Prostate gland (tissue), 2 donors: ENCODE measurements around the gene CCL5. TPM values are rescaled to one million over a fixed set of nuclear protein-coding genes. Genes with fewer than 3 reads are reported as not detected.

Experiments used
- DNase-seq: peaks from one replicate; pipeline ENCODE4 v3.0.0-alpha.2; 2019; ENCODE audit warnings: low spot score
- H3K27ac ChIP-seq, 2 donors: fragments of 200-600 bp; sonication (generic); 2 replicates each; pipeline ENCODE4 v1.5.1; 2017 to 2019
- H3K27me3 ChIP-seq: fragments of 200-600 bp; sonication (generic); replicated peaks from 2 replicates; pipeline ENCODE4 v1.5.1; 2019; ENCODE audit not compliant: insufficient read depth
- H3K36me3 ChIP-seq, 2 donors: fragments of 200-600 bp; sonication (generic); 1 replicate in 1 of 2; 2 replicates in 1 of 2; pipeline versions ENCODE4 v1.5.1 to v1.8.1; 2017 to 2019
- H3K4me1 ChIP-seq: fragments of 200-600 bp; sonication (generic); replicated peaks from 2 replicates; pipeline ENCODE4 v1.5.1; 2019
- H3K4me3 ChIP-seq, 2 donors: fragments of 200-600 bp; sonication (generic); 2 replicates each; pipeline ENCODE4 v1.5.1; 2017 to 2019
- H3K9me3 ChIP-seq: fragments of 200-600 bp; sonication (generic); 2 replicates; pipeline ENCODE4 v1.5.1; 2017
- CTCF ChIP-seq, 4 experiments: fragments of 200-600 bp in 2 of 4; fragments of 450-650 bp in 2 of 4; sonication (generic) in 2 of 4; IDR thresholded peaks; 1 replicate in 3 of 4; 2 replicates in 1 of 4; pipeline ENCODE4 v1.5.1; 2016 to 2019; ENCODE audit warnings: antibody characterized with exemption in 4 of 4, mild to moderate bottlenecking in 2 of 4, moderate library complexity in 2 of 4
- POLR2A ChIP-seq: fragments of 450-650 bp; IDR thresholded peaks from one replicate; pipeline ENCODE4 v1.6.1; 2016; ENCODE audit warnings: antibody characterized with exemption, mild to moderate bottlenecking
- POLR2AphosphoS5 ChIP-seq: sonication (generic); formaldehyde crosslinking; IDR thresholded peaks from one replicate; pipeline ENCODE4 v1.6.1; 2017; ENCODE audit warnings: antibody characterized with exemption
- WGBS: methylation state at CpG from one replicate; pipeline ENCODE4 v1.1.5; 2018; 5-methylcytosine and 5-hydroxymethylcytosine counted together
- intact Hi-C: fragments of 100-400 bp; cut with DNase I; formaldehyde crosslinking; loops from one replicate; pipeline ENCODE4 v1.14.2; 2022
- total RNA-seq, 2 donors: library from RNA; depleted of rRNA; stranded (reverse); fragments of >200 nt; gene quantifications; one replicate each; pipeline ENCODE4 v1.1.0, GENCODE V29; 2016

The CCL5 gene
- total RNA-seq, 2 donors from 2014 or later, result 1.2 to 4.5 TPM

GRCh38 chr17:35876534-35876933 lies 3.6 kb downstream of the CCL5 start:
- Histone ChIP-seq H3K4me1 (no peaks in the 10 kb centered on the region), H3K9me3 (no peaks in the 10 kb centered on the region), H3K27me3 (no peaks in the 10 kb centered on the region), H3K4me3 (no peak overlapping the region), H3K36me3 (no peaks in the 10 kb centered on the region), H3K27ac (no peak overlapping the region)
- intact Hi-C loops, result no loop called here
- WGBS, result 75% methylated on average over 3 of the region's 3 CpGs
- no peak for DNase-seq
- no peak for TF ChIP-seq POLR2A
- TF ChIP-seq CTCF (IDR thresholded peaks at IDR 0.05), result no peak
- TF ChIP-seq POLR2AphosphoS5, result no peak

GRCh38 chr17:35875800-35876139 lies 4.4 kb downstream of the CCL5 start:
- no peak overlapping the region for H3K27ac ChIP-seq
- H3K36me3 ChIP-seq, result no peaks in the 10 kb centered on the region
- WGBS, result 70% methylated on average over 3 of the region's 3 CpGs
- no peak for DNase-seq
- no peak for TF ChIP-seq CTCF (IDR thresholded peaks at IDR 0.05)
- TF ChIP-seq POLR2A, result no peak
- TF ChIP-seq POLR2AphosphoS5, result no peak
- no peaks in the 10 kb centered on the region for H3K4me1 ChIP-seq
- no peak overlapping the region for H3K4me3 ChIP-seq
- no peaks in the 10 kb centered on the region for H3K27me3 ChIP-seq
- intact Hi-C loops, result no loop called here
- H3K9me3 ChIP-seq, result no peaks in the 10 kb centered on the region

GRCh38 chr17:35875072-35875799 lies 4.9 kb downstream of the CCL5 start:
- H3K27me3 ChIP-seq, result no peaks in the 10 kb centered on the region
- DNase-seq, result no peak
- H3K36me3 ChIP-seq, result no peaks in the 10 kb centered on the region
- intact Hi-C loops, result no loop called here
- WGBS, result 66% methylated on average over 5 of the region's 5 CpGs
- no peak overlapping the region for H3K4me3 ChIP-seq
- no peak overlapping the region for H3K27ac ChIP-seq
- H3K9me3 ChIP-seq, result no peaks in the 10 kb centered on the region
- H3K4me1 ChIP-seq, result no peaks in the 10 kb centered on the region
- TF ChIP-seq CTCF (IDR thresholded peaks at IDR 0.05) (no peak), POLR2AphosphoS5 (no peak), POLR2A (no peak)

GRCh38 chr17:35872196-35872980 lies 7.8 kb downstream of the CCL5 start:
- Histone ChIP-seq H3K4me3 (no peak overlapping the region), H3K27ac (no peak overlapping the region), H3K4me1 (no peaks in the 10 kb centered on the region), H3K27me3 (no peaks in the 10 kb centered on the region), H3K9me3 (no peaks in the 10 kb centered on the region), H3K36me3 (no peaks in the 10 kb centered on the region)
- intact Hi-C loops, result no loop called here
- TF ChIP-seq CTCF (IDR thresholded peaks at IDR 0.05), result no peak
- TF ChIP-seq POLR2AphosphoS5, result no peak
- no peak for TF ChIP-seq POLR2A
- no peak for DNase-seq
- 92% methylated on average over 12 of the region's 12 CpGs for WGBS
